ENCODE data around the gene MTHFSD. TPM values are rescaled to one million over a fixed set of nuclear protein-coding genes. Genes with fewer than 3 reads are reported as not detected.
A peak's percentile ranks its signal among the peaks of the same experiment; 100 is the strongest.

The MTHFSD gene
- total RNA-seq, 1 donor from 2014 or later, result 27.7 TPM

DNA sequence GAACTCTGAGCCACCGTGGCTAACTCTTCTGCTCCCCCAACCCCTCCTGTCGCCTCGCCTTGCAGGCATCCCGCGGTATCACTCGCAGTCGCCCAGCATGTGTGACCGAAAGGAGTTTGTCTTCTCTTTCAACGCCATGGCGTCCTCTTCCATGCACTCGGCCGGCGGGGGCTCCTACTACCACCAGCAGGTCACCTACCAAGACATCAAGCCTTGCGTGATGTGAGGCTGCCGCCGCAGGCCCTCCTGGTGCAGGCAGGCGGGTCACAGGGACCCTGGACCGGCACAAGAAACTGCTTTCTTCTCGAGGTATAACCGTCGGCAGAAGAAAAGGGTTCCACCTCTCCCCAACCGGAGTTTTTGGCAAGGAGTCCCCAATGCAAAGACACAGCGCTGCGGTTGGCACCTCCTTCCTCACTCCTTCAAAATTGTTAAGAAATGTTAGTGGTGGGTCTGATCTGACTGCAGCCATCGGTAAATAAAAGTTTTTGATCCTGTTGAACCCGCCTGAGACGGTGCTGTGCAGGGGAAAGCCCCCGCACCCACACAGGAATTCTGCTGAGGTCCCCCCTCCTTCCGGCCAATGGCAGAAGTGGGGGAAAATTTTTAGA, 42.1 kb downstream of the MTHFSD start:
- Mint-ChIP-seq H3K36me3 (ENCODE audit: unreplicated experiment) (no peaks in the 10 kb centered on the region), H3K4me3 (ENCODE audit: unreplicated experiment) (peak overlapping the region; percentile 49), H3K9me3 (ENCODE audit: unreplicated experiment) (peaks cover 14% of the 10 kb centered on the region), H3K27me3 (ENCODE audit: unreplicated experiment) (peaks cover 29% of the 10 kb centered on the region), H3K4me1 (ENCODE audit: low read depth, unreplicated experiment) (peaks cover 12% of the 10 kb centered on the region), H3K27ac (ENCODE audit: unreplicated experiment) (no peak overlapping the region)
- TF ChIP-seq, protein P1, sequence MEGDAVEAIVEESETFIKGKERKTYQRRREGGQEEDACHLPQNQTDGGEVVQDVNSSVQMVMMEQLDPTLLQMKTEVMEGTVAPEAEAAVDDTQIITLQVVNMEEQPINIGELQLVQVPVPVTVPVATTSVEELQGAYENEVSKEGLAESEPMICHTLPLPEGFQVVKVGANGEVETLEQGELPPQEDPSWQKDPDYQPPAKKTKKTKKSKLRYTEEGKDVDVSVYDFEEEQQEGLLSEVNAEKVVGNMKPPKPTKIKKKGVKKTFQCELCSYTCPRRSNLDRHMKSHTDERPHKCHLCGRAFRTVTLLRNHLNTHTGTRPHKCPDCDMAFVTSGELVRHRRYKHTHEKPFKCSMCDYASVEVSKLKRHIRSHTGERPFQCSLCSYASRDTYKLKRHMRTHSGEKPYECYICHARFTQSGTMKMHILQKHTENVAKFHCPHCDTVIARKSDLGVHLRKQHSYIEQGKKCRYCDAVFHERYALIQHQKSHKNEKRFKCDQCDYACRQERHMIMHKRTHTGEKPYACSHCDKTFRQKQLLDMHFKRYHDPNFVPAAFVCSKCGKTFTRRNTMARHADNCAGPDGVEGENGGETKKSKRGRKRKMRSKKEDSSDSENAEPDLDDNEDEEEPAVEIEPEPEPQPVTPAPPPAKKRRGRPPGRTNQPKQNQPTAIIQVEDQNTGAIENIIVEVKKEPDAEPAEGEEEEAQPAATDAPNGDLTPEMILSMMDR (IDR thresholded peaks at IDR 0.05; ENCODE audit: partially characterized antibody, unreplicated experiment), result no peak
- no peak for DNase-seq

- peak; percentile 62 for DNase-seq
- H3K36me3 Mint-ChIP-seq (ENCODE audit: unreplicated experiment), result no peaks in the 10 kb centered on the region
- TF ChIP-seq, protein P1 (IDR thresholded peaks at IDR 0.05; ENCODE audit: partially characterized antibody, unreplicated experiment), result no peak
- H3K9me3 Mint-ChIP-seq (ENCODE audit: unreplicated experiment), result peaks cover 17% of the 10 kb centered on the region
- peaks cover 17% of the 10 kb centered on the region for H3K4me1 Mint-ChIP-seq (ENCODE audit: low read depth, unreplicated experiment)
- no peak overlapping the region for H3K27ac Mint-ChIP-seq (ENCODE audit: unreplicated experiment)
- no peak overlapping the region for H3K4me3 Mint-ChIP-seq (ENCODE audit: unreplicated experiment)
- H3K27me3 Mint-ChIP-seq (ENCODE audit: unreplicated experiment), result peaks cover 35% of the 10 kb centered on the region
These were observed 42.7 kb downstream of the MTHFSD start for GRCh38 chr16:86512301-86512859.

GRCh38 chr16:86511317-86512161, 43.5 kb downstream of the MTHFSD start:
- H3K4me1 Mint-ChIP-seq (ENCODE audit: low read depth, unreplicated experiment), result peaks cover 15% of the 10 kb centered on the region

DNA sequence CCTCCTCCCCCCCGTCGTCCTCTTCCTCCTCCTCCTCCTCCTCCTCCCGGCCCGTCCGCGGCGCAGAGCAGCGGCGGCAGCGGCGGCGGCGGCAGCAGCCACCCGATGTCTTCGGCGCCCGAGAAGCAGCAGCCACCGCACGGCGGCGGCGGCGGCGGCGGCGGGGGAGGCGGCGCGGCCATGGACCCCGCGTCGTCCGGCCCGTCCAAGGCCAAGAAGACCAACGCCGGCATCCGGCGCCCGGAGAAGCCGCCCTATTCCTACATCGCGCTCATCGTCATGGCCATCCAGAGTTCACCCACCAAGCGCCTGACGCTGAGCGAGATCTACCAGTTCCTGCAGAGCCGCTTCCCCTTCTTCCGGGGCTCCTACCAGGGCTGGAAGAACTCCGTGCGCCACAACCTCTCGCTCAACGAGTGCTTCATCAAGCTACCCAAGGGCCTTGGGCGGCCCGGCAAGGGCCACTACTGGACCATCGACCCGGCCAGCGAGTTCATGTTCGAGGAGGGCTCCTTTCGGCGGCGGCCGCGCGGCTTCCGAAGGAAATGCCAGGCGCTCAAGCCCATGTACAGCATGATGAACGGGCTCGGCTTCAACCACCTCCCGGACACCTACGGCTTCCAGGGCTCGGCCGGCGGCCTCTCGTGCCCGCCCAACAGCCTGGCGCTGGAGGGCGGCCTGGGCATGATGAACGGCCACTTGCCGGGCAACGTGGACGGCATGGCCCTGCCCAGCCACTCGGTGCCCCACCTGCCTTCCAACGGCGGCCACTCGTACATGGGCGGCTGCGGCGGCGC, 44.4 kb downstream of the MTHFSD start, which contains the start of gene FOXF1:
Gene FOXF1 (plus strand): TSS at position 63 of the 797 bp plus-strand sequence. CDS start 43 bp downstream, at position 106.
- Mint-ChIP-seq H3K4me3 (ENCODE audit: unreplicated experiment) (peak within 1 kb of the TSS; percentile 42), H3K27ac (ENCODE audit: unreplicated experiment) (no peak within 1 kb of the TSS), H3K27me3 (ENCODE audit: unreplicated experiment) (peaks cover 46% of the 10 kb centered on the region)

More at GRCh38 chr16:86511317-86512161, 43.5 kb downstream of the MTHFSD start:
- no peak overlapping the region for H3K27ac Mint-ChIP-seq (ENCODE audit: unreplicated experiment)
- no peaks in the 10 kb centered on the region for H3K36me3 Mint-ChIP-seq (ENCODE audit: unreplicated experiment)
- H3K4me3 Mint-ChIP-seq (ENCODE audit: unreplicated experiment), result peak overlapping the region; percentile 34
- TF ChIP-seq, protein P1 (IDR thresholded peaks at IDR 0.05; ENCODE audit: partially characterized antibody, unreplicated experiment), result no peak
- DNase-seq, result peak; percentile 43
- peaks cover 20% of the 10 kb centered on the region for H3K9me3 Mint-ChIP-seq (ENCODE audit: unreplicated experiment)
- peaks cover 38% of the 10 kb centered on the region for H3K27me3 Mint-ChIP-seq (ENCODE audit: unreplicated experiment)

More for the DNA sequence above, 44.4 kb downstream of the MTHFSD start, which contains the start of gene FOXF1:
- peaks cover 22% of the 10 kb centered on the region for H3K9me3 Mint-ChIP-seq (ENCODE audit: unreplicated experiment)
- TF ChIP-seq, protein P1 (IDR thresholded peaks at IDR 0.05; ENCODE audit: partially characterized antibody, unreplicated experiment), result no peak
- H3K36me3 Mint-ChIP-seq (ENCODE audit: unreplicated experiment), result no peaks in the 10 kb centered on the region
- DNase-seq, result peak; percentile 32
- H3K4me1 Mint-ChIP-seq (ENCODE audit: low read depth, unreplicated experiment), result peaks cover 14% of the 10 kb centered on the region
